DND-41 (cell line): ENCODE measurements around the gene SERHL2.

Experiments used
- ATAC-seq: fragments of 200-7000 bp; cut with Tn5 transposase; 3 replicates; pipeline ENCODE4 v1.9.1; 2021; ENCODE audit warnings: low read depth; ENCODE audit not compliant: insufficient read depth
- DNase-seq: peaks from one replicate; pipeline ENCODE4 v3.0.0-alpha.2; 2020
- H2AFZ ChIP-seq: 2 replicates; pipeline ENCODE4 v1.6.0; 2012; ENCODE audit warnings: low read depth, low read length
- H3K27ac ChIP-seq: 2 replicates; pipeline ENCODE4 v1.5.1; 2012; ENCODE audit warnings: low read length, inconsistent platforms
- H3K27me3 ChIP-seq: fragments of 200-600 bp; sonication (generic); 2 replicates; pipeline ENCODE4 v1.6.0; 2012; ENCODE audit warnings: low read length, mild to moderate bottlenecking, inconsistent platforms; ENCODE audit not compliant: insufficient read depth, poor library complexity
- H3K36me3 ChIP-seq: 2 replicates; pipeline ENCODE4 v1.5.1; 2012; ENCODE audit warnings: low read length, inconsistent platforms; ENCODE audit not compliant: insufficient read depth
- H3K4me1 ChIP-seq: 2 replicates; pipeline ENCODE4 v1.5.1; 2012; ENCODE audit warnings: mild to moderate bottlenecking, low read length; ENCODE audit not compliant: insufficient read depth
- H3K4me2 ChIP-seq: 2 replicates; pipeline ENCODE4 v1.6.0; 2012; ENCODE audit warnings: mild to moderate bottlenecking, moderate library complexity, low read length, inconsistent platforms; ENCODE audit not compliant: insufficient read depth
- H3K4me3 ChIP-seq, 2 experiments: fragments of 200-600 bp in 1 of 2; shearing (Covaris generic) in 1 of 2; 2 replicates each; pipeline ENCODE4 v1.5.1; 2012 to 2016; ENCODE audit warnings: inconsistent platforms in 2 of 2, low read length in 2 of 2, mild to moderate bottlenecking in 2 of 2, low read depth in 1 of 2, moderate library complexity in 1 of 2
- H3K79me2 ChIP-seq: 2 replicates; pipeline ENCODE4 v1.6.0; 2012; ENCODE audit warnings: low read length, inconsistent platforms; ENCODE audit not compliant: insufficient read depth
- H3K9ac ChIP-seq: 2 replicates; pipeline ENCODE4 v1.6.0; 2012; ENCODE audit warnings: low read depth, mild to moderate bottlenecking, inconsistent platforms, low read length, moderate library complexity
- H3K9me3 ChIP-seq: 2 replicates; pipeline ENCODE4 v1.5.1; 2012; ENCODE audit warnings: low read length, moderate library complexity, mild to moderate bottlenecking, inconsistent platforms; ENCODE audit not compliant: insufficient read depth, severe bottlenecking
- H4K20me1 ChIP-seq: 2 replicates; pipeline ENCODE4 v1.6.0; 2012; ENCODE audit warnings: low read length; ENCODE audit not compliant: insufficient read depth
- CTCF ChIP-seq: IDR thresholded peaks from 2 replicates; pipeline ENCODE4 v1.5.1; 2012; ENCODE audit warnings: borderline replicate concordance, low read length, moderate library complexity, mild to moderate bottlenecking; ENCODE audit not compliant: poor library complexity, severe bottlenecking; ENCODE audit errors: extremely low read depth
- EZH2 ChIP-seq: IDR thresholded peaks from 3 replicates; pipeline ENCODE4 v1.6.1; 2012; ENCODE audit warnings: borderline replicate concordance, low read depth, mild to moderate bottlenecking, moderate library complexity, low read length, inconsistent platforms; ENCODE audit not compliant: severe bottlenecking

The SERHL2 gene

GRCh38 chr22:42581762-42582716, 28.3 kb downstream of the SERHL2 start:
- no peaks in the 10 kb centered on the region for H3K9me3 ChIP-seq
- H3K4me2 ChIP-seq, result peak overlapping the region; percentile 65
- H3K36me3 ChIP-seq, result peaks cover 65% of the 10 kb centered on the region
- H3K4me3 ChIP-seq, result peak overlapping the region; percentile 54 to 85; a peak in 3 of 4 replicates
- H3K79me2 ChIP-seq, result peaks cover 36% of the 10 kb centered on the region
- H3K27me3 ChIP-seq, result no peaks in the 10 kb centered on the region
- peak overlapping the region; percentile 86 for H2AFZ ChIP-seq
- DNase-seq, result peak; percentile 88
- H3K9ac ChIP-seq, result peak overlapping the region; percentile 83
- H3K4me1 ChIP-seq, result peaks cover 23% of the 10 kb centered on the region
- H3K27ac ChIP-seq, result peak overlapping the region; percentile 77
- H4K20me1 ChIP-seq, result peaks cover 17% of the 10 kb centered on the region; the same call in 1 of the 2 replicates
- TF ChIP-seq EZH2 (no peak), CTCF (no peak)
- ATAC-seq, result peak; percentile 89

DNA sequence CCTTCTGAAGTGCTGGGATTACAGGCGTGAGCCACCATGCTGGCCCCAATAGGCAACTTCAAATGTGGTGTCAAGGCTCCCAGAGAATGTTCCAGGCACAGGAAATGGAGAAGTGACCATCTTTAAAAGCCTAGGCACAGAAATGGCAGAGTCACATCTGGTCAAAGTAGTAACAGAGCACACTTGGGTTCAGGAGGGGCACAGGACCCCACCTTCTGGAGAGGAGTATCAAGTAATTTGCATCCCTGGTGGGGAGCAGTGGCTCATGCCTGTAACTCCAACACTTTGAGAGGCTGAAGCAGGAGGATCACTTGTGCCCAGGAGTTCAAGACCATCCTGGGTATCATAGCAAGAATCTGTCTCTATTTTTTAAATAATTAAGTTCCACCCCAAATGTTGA, 29.2 kb downstream of the SERHL2 start:
- H3K9me3 ChIP-seq, result no peaks in the 10 kb centered on the region
- peaks cover 65% of the 10 kb centered on the region for H3K36me3 ChIP-seq

DNA sequence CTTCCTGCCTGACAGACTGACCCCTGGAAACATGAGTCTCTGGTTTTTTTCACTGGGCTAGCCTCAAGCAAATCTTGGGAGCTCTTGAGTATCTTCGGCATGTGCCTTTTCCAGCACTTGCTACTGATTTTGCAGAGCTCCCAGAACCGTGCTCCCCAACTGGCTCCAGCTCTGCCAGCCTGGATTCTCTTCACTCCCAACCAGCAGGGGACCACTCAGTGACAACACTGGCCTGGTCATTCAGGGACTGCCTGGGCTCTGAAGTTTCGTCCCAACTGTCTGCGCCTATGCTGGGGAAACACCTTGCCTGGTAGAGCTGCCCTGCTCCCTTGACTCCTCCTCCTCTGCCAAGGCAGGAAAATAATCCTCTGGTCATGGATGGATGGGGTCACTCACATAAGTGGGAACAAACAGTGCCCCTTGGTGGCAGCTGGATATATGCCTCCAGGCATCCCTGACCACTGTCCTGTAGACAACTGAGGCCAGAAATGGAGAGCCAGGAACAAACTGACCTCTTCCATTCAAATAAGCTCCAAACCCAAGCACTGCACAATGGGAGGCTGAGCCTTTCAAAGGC, 30.7 kb downstream of the SERHL2 start:
- H3K4me1 ChIP-seq, result peaks cover 23% of the 10 kb centered on the region
- H3K4me3 ChIP-seq, result no peak overlapping the region
- H3K36me3 ChIP-seq, result peaks cover 68% of the 10 kb centered on the region
- DNase-seq (no peak), ATAC-seq (no peak)
- H4K20me1 ChIP-seq, result peaks cover 5% of the 10 kb centered on the region; the same call in 1 of the 2 replicates
- no peak overlapping the region for H3K27ac ChIP-seq
- H3K79me2 ChIP-seq, result peaks cover 23% of the 10 kb centered on the region
- no peaks in the 10 kb centered on the region for H3K27me3 ChIP-seq
- no peak overlapping the region for H2AFZ ChIP-seq
- no peak overlapping the region for H3K4me2 ChIP-seq
- no peak overlapping the region for H3K9ac ChIP-seq
- TF ChIP-seq EZH2, result no peak
- H3K9me3 ChIP-seq, result no peaks in the 10 kb centered on the region

More for the DNA sequence above, 29.2 kb downstream of the SERHL2 start:
- Histone ChIP-seq H3K4me3 (no peak overlapping the region), H3K79me2 (peaks cover 31% of the 10 kb centered on the region), H3K9ac (no peak overlapping the region), H3K4me2 (no peak overlapping the region), H4K20me1 (peaks cover 10% of the 10 kb centered on the region; the same call in 1 of the 2 replicates), H2AFZ (no peak overlapping the region), H3K27ac (no peak overlapping the region), H3K4me1 (peaks cover 23% of the 10 kb centered on the region), H3K27me3 (no peaks in the 10 kb centered on the region)
- no peak for DNase-seq
- no peak for ATAC-seq
- TF ChIP-seq EZH2, result no peak
- no peak for TF ChIP-seq CTCF

GRCh38 chr22:42585096-42585495, 31.3 kb downstream of the SERHL2 start:
- H3K27ac ChIP-seq, result no peak overlapping the region
- no peak overlapping the region for H3K4me2 ChIP-seq
- peaks cover under 1% of the 10 kb centered on the region; the same call in 1 of the 2 replicates for H4K20me1 ChIP-seq
- H3K9me3 ChIP-seq, result no peaks in the 10 kb centered on the region
- H3K27me3 ChIP-seq, result no peaks in the 10 kb centered on the region
- no peak for DNase-seq
- H3K4me1 ChIP-seq, result peaks cover 17% of the 10 kb centered on the region
- no peak overlapping the region for H3K4me3 ChIP-seq
- TF ChIP-seq EZH2, result no peak
- no peak for TF ChIP-seq CTCF
- H3K79me2 ChIP-seq, result peaks cover 18% of the 10 kb centered on the region
- peaks cover 68% of the 10 kb centered on the region for H3K36me3 ChIP-seq
- no peak overlapping the region for H2AFZ ChIP-seq
- H3K9ac ChIP-seq, result no peak overlapping the region
- no peak for ATAC-seq
